GM19193 (cell line): ENCODE results near the gene ATP10A.

Source experiments
- POLR2A ChIP-seq: IDR thresholded peaks from 4 replicates; pipeline ENCODE4 v1.6.1; 2011; ENCODE audit not compliant: insufficient read depth, insufficient read length; ENCODE audit errors: extremely low read depth

Gene ATP10A

DNA sequence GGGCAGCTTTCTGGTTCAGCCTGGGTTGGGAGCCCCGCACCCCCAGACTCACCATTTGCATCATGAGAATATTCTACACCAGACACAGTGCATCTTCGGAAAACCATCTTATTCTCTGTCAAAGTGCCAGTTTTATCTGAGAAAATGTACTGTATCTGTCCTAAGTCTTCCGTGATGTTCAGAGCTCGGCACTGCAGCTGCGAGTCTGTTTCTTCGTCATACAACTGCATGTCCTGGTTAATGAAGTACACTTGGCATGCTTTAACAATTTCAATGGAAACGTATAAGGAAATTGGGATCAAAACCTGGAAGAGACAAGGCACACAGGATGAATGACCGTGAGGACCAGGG lies 141.5 kb downstream of the ATP10A start:
- no peak for TF ChIP-seq POLR2A

DNA sequence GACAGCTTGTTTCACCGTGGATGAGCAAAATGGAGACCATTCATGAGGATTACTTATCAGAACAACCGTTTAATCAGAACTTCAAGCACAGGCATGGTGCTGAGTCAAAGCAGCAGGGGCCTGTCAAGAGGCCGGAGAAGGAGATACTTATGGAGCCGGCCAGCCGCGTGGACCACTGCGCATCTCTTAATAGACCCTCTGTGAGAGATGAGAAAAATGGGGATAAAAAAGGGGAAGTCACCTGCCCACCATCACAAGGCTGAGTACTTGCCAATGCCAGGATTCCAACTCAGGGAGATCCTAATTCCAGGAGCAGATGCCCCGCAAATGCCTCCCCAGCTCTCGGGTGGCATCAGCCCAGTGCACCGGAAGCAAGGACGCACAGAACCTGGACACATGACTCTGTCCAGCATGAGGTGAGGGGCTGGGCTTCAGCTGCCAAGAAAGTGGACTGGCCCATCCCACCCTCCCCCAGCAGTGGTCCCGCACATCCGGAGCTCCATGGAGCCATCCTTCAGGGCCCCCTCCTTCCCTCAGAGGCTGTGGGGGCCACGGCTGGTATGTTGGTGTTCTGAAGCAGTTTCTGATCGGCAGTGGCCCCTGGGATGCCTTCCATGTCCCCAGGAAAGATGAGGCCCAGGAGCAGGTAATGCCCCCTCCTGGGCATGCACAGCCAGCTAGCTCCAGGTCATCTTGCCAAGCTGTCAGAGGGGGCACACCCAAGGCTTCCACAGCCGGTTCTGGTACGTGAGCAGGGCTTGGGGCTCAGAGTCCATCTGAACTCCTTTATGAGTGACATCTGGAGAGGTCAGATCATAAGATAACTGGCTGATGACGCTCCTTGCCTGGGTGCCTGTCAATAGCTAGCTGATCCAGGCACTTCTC lies 143.8 kb downstream of the ATP10A start:
- TF ChIP-seq POLR2A: no peak

DNA sequence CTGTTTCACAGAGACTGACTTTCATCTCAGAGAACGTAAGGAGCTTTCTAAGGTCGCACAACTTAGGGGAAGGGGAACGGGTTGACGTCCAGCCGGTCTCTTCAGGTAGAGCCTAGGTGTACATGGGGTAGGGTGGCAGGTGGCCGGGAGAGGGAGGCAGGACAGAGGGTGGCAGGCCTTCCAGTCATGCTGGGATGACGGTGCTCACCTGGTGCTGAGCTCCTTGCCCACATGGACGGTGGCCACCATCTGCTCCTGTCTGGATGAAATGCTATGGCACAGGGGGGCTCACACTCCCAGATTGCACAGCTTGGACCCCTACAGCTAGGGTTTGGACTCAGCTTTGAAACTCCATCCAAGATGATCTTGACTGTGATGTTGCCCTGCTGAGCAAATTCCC lies 144.5 kb downstream of the ATP10A start:
- TF ChIP-seq POLR2A: no peak

DNA sequence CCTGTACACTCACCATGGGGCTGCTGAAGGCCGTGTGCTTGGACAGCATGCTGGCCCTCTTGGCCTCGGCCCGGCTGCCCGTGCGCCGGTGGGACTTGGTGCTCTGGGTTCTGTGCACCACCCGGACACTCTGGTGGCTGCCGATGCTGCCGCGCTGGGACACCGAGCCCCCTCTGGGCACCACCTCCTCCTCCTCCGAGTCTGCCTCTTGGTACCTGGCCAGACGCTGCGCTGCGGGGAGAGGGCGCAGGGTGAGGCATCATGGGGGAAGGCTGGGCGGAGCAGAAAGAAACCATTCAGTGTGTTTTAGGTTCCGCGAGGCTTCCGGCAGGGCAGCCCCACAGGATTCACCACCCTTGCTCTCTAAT lies 145.0 kb downstream of the ATP10A start:
- TF ChIP-seq POLR2A: no peak

DNA sequence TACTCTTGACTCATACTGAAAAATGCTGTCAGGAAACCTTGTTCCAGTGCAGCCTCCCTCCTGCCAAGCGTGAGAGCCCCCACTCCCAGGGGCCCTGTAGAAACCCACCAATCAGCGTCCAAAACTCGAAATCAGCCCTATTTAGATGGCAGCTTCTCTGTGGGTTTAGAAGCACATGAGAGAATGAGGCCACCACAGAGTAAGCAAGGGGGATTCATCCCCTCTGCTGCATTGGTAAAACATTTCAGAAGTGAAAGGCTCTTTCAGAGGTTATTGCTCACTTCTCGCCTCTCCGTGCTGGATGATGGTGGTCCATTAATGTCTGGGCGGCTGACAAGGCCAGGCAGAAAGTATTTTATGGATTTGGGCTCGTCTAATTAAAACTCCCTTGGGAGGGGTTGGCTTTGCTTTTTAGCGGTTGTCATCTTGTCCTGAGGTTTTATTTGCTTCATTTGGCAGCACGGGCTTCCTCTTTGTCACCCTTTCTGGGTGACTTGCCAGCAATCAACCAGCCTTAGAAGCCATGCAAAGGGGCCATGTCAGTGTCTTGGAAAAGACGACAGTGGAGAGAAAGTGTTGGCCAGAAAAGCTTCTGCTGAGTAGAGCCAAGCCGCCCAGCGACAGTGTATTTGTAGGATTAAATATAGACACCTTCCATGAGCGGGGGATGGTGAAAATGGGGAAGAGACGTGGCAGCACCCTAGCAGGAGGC lies 145.5 kb downstream of the ATP10A start:
- TF ChIP-seq POLR2A: no peak

DNA sequence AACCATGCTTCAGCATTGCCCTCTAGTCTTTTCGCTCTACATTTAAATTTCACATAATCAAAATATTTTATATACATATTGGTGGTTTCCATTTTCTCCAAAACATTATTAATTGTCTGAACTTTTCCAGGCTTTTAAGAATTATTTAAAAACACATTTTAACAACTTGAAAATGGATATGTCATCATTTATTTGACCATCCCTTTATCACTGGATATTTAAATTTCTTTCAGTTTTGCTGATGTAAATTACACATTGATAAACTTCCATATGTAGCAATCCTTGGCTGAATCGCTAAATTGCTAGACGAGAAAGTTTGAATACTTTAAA lies 146.0 kb downstream of the ATP10A start:
- TF ChIP-seq POLR2A: no peak

DNA sequence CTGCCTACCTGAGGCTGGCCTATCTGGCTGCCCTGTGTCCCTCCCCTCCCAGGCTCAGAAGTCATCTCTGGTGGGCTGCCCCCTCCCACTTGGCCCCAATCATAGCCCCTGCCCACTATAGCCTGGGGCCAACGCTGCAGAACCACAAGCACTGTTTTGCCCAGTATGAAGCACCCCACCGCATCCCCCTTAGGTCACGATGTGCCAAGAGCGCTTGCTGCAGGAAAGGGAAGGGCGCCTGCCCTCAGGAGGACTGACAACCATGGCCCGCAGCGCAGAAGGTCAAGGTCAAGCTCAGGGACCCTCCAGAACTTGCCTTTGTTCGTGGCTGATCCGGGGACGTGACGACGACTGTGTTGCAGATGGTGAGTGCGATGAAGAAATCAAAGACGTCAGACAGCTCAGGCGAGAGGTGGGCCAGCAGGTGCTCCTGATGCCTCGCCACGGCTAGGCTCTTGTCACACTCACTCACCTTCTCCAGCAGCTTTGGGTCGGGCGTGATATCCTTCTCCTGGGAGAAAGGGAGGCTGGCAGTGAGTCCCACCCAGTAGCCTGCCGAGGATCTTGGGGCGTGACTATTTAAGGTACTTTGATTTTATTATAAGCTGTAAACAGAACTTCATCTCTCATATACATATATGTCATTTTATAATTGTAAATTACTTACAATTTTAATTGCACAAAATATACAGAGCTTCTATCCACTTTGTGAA lies 146.6 kb downstream of the ATP10A start:
- TF ChIP-seq POLR2A: no peak

DNA sequence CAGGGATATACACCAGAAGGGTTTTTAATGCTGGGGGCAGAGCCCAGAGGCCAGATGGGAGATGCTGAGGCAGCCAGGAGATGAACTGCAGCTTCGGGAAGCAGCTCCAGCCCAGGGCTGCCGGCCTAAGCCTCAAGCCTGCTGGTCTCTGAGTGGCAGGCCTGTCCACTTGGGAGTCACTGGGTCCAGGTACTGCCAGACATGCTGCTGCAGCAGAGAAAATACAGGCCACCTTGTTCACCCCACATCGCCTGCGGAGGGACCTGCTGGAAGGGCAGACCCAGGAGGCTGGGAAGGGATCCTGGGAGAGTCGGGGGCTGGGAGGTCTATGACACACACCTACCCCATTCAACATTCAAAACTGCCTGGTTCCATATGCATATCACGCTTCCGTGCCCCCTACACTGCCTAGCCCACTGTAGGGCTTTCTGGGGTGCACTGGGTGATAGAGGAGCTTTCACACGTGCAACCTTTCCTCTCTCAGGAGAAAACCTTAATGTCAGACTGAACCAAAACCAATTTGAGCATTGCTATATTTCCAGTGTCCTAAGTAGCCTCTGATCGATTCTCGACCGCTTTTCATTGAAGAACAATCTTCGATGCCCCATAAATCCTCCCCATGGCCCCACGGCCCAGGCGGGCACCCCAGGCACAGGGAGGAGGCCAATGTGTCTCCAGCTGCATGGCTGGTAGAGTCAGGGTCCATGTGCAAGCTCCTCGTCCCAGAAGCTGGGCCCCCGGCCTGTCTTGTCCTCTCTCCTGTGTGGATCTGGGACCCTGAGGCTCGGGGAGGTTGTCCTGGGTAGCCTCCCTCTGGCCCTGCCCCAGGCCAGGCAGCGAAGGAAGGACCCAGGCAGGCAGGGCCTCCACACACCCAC lies 147.4 kb downstream of the ATP10A start:
- TF ChIP-seq POLR2A: no peak

DNA sequence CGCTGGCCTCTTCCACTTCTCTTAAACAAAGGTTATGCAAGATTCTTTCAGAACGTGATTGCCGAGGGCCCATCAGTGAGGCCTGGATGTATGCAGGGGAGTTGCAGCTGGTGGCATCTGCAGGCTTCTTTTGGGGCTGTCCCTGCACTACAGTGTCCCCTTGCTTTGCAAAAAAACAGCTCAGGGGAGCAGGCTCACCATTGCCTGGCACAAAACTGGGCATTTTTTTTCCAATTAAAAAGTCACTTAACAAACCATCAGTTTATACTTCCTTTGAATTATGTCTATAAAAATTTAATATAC lies 148.6 kb downstream of the ATP10A start:
- no peak for TF ChIP-seq POLR2A

DNA sequence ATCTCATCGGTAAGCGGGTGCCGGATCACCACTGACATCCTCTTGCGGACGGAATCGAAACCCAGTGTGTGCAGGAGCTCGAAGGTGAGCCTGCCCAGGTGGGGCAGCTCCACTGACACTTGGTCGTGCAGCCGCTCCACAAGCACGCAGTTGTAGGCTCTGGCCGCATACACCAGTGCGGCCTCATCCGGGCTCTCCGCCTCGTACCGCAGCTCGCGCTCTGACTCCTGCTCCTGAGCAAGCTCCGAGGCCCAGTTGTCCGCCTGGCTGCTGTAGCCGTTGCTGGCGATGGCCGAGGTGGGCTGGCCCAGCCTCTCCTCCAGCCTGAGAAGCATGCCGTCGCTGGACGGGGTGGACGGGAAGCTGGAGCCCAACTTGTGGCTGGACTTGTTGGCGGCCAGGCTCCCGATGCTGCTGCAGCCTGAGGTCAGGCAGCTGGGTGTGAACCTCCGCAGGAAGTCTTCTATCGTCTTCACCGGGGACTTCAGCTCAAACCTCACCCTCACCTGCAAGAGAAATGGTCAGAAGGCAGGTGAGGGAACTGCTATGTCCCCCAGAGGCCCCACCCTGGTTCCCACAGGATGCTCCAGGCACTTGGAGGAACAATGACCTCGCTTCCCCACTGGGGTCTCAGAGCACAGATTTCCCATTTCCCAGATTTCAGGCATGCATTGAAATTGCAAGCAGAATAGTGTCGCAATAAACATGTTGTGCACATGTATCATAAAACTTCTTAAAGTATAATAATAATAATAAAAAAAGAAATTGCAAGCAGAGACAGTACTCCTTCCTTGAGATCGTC lies 149.2 kb downstream of the ATP10A start:
- TF ChIP-seq POLR2A: no peak

DNA sequence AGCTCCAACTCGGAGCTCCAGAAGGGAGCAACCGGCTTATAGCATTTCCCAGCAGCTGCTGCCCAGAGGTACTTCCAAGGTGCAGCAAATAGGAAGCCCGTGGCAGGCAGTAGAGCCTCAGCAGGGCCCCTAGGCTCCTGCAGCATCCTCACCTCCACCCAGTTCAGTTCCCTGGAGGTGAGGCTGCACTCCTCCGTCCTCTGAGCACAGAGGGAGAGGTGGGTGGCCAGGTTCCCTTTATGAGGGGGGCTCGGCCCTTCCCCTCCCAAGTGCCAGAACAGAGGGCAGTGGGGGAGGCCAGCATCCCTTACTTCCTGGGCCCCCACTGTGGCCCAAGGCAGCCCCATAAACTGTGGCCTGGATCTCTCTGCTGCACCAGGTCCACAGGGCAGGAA lies 150.2 kb downstream of the ATP10A start:
- TF ChIP-seq POLR2A: no peak

DNA sequence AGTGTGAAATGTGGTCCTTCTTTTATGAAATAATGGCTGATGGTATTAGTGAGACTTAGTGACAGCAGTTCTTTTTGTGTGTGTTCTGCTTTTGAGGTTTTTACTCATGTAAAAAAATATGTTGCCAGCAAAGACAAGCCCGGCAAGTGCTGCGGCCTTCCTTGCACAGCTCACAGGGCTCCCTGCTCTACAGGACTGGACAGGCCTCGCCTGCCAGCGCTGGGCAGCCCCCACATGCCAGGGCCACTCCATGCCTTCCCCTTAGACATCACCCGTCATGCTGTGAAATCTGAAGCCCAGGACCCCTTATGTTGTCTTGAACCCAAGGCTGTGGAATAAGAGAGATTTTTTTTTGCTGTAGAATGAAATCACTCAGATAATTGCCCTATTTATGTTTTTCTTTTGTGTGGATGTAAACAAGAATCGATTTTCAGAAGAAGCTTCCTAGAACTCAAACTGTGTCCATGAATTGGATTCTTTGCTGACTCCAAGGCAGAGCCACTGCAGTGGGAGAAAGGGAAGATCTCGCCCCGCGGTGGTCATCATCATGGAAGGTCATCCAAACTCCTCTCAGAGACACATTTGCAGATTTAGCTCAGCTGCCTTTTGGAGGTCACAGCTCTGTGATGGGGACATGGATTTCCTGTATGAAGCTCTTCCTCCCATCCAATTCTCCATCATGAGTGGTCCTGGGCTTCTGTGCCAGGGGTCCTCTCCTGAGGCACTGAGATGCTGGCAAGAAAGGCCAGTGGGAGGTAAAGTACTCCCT lies 150.8 kb downstream of the ATP10A start:
- no peak for TF ChIP-seq POLR2A

DNA sequence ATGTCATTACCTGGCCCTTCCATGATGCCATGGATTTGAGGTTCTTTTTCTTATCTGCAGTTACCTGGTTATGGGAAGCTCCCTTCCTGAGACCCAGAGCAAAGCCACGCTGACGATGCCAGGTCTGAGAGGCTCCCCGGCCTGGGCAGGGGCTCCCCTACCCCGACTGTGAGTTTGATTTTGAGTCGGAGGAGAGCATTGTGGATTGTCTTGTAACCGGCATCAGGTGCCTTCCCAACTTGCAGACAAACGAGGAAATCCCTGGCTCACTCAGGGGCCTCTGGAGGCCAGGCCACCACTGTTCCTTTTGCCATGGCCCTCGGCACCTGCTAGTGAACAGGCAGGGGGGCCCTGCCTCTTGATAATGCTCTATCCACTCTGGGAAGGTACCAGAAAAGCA lies 151.4 kb downstream of the ATP10A start:
- no peak for TF ChIP-seq POLR2A

DNA sequence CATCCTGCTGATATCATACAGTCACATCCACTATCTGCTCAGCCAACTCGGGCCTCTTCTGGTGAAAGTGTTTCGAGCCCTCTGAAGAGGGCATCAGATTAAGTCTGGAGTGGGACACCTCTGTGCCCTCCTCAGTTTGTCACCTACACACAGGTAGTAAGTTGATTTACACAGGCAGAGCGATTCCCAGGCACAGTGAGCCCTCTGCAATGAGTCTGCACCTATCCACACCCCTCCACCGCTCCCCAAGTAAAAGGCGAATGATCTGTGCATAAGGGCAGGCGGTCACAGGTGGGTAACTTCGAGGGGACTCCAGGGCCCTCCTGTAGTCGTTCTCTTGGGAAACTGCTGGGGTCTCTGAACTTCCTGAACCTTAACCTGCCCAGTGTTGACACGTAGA lies 152.0 kb downstream of the ATP10A start:
- TF ChIP-seq POLR2A: no peak

DNA sequence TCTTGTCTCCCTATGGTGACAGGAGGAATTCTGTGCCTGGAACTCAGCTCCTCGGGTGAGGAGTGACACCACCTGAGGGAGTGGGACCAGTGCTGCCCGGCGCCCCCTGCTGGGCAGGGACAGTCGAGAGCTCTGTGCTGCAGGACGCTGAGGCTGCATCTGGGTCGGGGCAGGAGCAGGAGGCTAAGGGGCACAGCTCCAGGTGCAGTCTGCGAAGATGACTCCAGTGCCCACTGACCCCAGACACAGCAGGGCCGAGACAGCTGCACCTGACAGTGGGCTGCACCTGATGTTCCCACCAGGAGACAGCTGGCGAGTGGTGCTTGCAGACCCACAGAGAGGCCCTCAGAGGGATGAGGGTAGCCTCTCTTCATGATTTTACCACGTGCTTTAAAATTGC lies 152.9 kb downstream of the ATP10A start:
- no peak for TF ChIP-seq POLR2A
